CD4-positive, alpha-beta T cell (primary cell): ENCODE results near the gene PLEKHG3. TPM values are rescaled to one million over a fixed set of nuclear protein-coding genes. Genes with fewer than 3 reads are reported as not detected.

Experiments used
- ATAC-seq: fragments of 200-7000 bp; cut with Tn5 transposase; one replicate; pipeline ENCODE4 v1.10.0; 2022; ENCODE audit warnings: mild to moderate bottlenecking; ENCODE audit not compliant: poor library complexity
- CTCF ChIA-PET: fragments of 350-600 bp; sonication (Branson Sonifier 250); formaldehyde crosslinking; loops from one replicate; lab custom pipeline; 2021; ENCODE audit warnings: antibody characterized with exemption, inconsistent platforms; lab: Charles Lee
- POLR2A ChIA-PET: fragments of 350-600 bp; sonication (Branson Sonifier 250); formaldehyde crosslinking; loops from one replicate; lab custom pipeline; 2021; ENCODE audit warnings: antibody characterized with exemption, inconsistent platforms; lab: Charles Lee
- DNase-seq, 14 experiments: peaks; one replicate each; pipeline ENCODE4 v3.0.0-alpha.2; 2013 to 2020; ENCODE audit warnings: mixed read lengths in 2 of 14
- H3K27ac ChIP-seq, 2 donors: one replicate each; pipeline versions ENCODE4 v1.5.1 to v1.7.0; 2013; ENCODE audit warnings: low read length in 2 of 2, low read depth in 1 of 2, mild to moderate bottlenecking in 1 of 2
- H3K27me3 ChIP-seq, 2 experiments: 1 replicate in 1 of 2; 2 replicates in 1 of 2; pipeline versions ENCODE4 v1.6.1 to v1.7.0; 2013; ENCODE audit warnings: low read length in 2 of 2, control low read depth in 1 of 2, mild to moderate bottlenecking in 1 of 2, moderate library complexity in 1 of 2; ENCODE audit not compliant: insufficient read depth in 2 of 2, control insufficient read depth in 1 of 2
- H3K36me3 ChIP-seq: one replicate; pipeline ENCODE4 v1.6.1; 2013; ENCODE audit warnings: low read length, control low read depth; ENCODE audit not compliant: insufficient read depth
- H3K4me1 ChIP-seq: one replicate; pipeline ENCODE4 v1.6.1; 2013; ENCODE audit warnings: low read length, control low read depth; ENCODE audit not compliant: insufficient read depth
- H3K4me3 ChIP-seq: one replicate; pipeline ENCODE4 v1.5.1; 2013; ENCODE audit warnings: mild to moderate bottlenecking, low read length, moderate library complexity
- H3K9me3 ChIP-seq, 2 experiments: 1 replicate in 1 of 2; 2 replicates in 1 of 2; pipeline versions ENCODE4 v1.6.1 to v1.7.0; 2013; ENCODE audit warnings: low read length in 2 of 2, mild to moderate bottlenecking in 2 of 2, control low read depth in 1 of 2, moderate library complexity in 1 of 2; ENCODE audit not compliant: control insufficient read depth in 1 of 2, insufficient read depth in 1 of 2
- H3K27ac Mint-ChIP-seq: one replicate; pipeline ENCODE4 v1.8.0; 2020; ENCODE audit warnings: mixed read lengths
- H3K27me3 Mint-ChIP-seq: one replicate; pipeline ENCODE4 v1.8.0; 2021; ENCODE audit warnings: mixed read lengths
- H3K36me3 Mint-ChIP-seq: one replicate; pipeline ENCODE4 v1.8.0; 2021; ENCODE audit warnings: low read depth, mixed read lengths
- H3K4me1 Mint-ChIP-seq: one replicate; pipeline ENCODE4 v1.8.0; 2021; ENCODE audit warnings: low read depth, mixed read lengths
- H3K4me3 Mint-ChIP-seq: one replicate; pipeline ENCODE4 v1.8.0; 2020; ENCODE audit warnings: mild to moderate bottlenecking, mixed read lengths
- H3K9me3 Mint-ChIP-seq: one replicate; pipeline ENCODE4 v1.8.0; 2020; ENCODE audit warnings: mixed read lengths
- CTCF ChIP-seq: fragments of 200-600 bp; IDR thresholded peaks from one replicate; pipeline ENCODE4 v1.8.0; 2022; ENCODE audit warnings: antibody characterized with exemption, mild to moderate bottlenecking
- intact Hi-C, 2 experiments: fragments of 100-400 bp; cut with DNase I in 1 of 2; cut with micrococcal nuclease in 1 of 2; formaldehyde crosslinking; loops; one replicate each; pipeline versions ENCODE4 v1.15.1 to v1.9.0; 2023 to 2025; cut with DNase I, micrococcal nuclease
- total RNA-seq, 174 experiments: library from RNA in 2 of 174; stranded (reverse) in 2 of 174; gene quantifications; one replicate each; pipeline ENCODE4 v1.2.3 and lab custom pipeline; 2021 to 2026

The PLEKHG3 gene
- total RNA-seq, 2 experiments from 2014 or later: 12.1 to 13.3 TPM

GRCh38 chr14:64778104-64778754 is 74.0 kb downstream of the PLEKHG3 start:
- Mint-ChIP-seq H3K27ac (no peak overlapping the region), H3K4me3 (no peak overlapping the region), H3K36me3 (no peaks in the 10 kb centered on the region), H3K4me1 (no peaks in the 10 kb centered on the region), H3K27me3 (no peaks in the 10 kb centered on the region), H3K9me3 (no peaks in the 10 kb centered on the region)
- Histone ChIP-seq H3K27ac (no peak overlapping the region), H3K9me3 (peaks cover 0 to 6% of the 10 kb centered on the region in 2 experiments), H3K27me3 (no peaks in the 10 kb centered on the region), H3K36me3 (no peaks in the 10 kb centered on the region), H3K4me3 (no peak overlapping the region), H3K4me1 (no peaks in the 10 kb centered on the region)
- no peak for TF ChIP-seq CTCF
- ATAC-seq: no peak
- CTCF ChIA-PET: no interaction called here
- DNase-seq: no peak
- POLR2A ChIA-PET: no interaction called here
- intact Hi-C loops: no loop called here

GRCh38 chr14:64779472-64779871 is 75.2 kb downstream of the PLEKHG3 start:
- TF ChIP-seq CTCF: no peak
- no peaks in the 10 kb centered on the region for H3K27me3 Mint-ChIP-seq
- DNase-seq: no peak
- no peaks in the 10 kb centered on the region for H3K4me1 Mint-ChIP-seq
- Histone ChIP-seq H3K4me3 (no peak overlapping the region), H3K4me1 (no peaks in the 10 kb centered on the region), H3K27me3 (no peaks in the 10 kb centered on the region), H3K9me3 (peaks cover 0 to 6% of the 10 kb centered on the region in 2 experiments), H3K36me3 (no peaks in the 10 kb centered on the region), H3K27ac (no peak overlapping the region)
- ChIA-PET CTCF (no interaction called here), POLR2A (no interaction called here)
- no peaks in the 10 kb centered on the region for H3K36me3 Mint-ChIP-seq
- H3K9me3 Mint-ChIP-seq: no peaks in the 10 kb centered on the region
- H3K4me3 Mint-ChIP-seq: no peak overlapping the region
- intact Hi-C loops: no loop called here
- no peak for ATAC-seq
- H3K27ac Mint-ChIP-seq: no peak overlapping the region

- H3K27me3 Mint-ChIP-seq: no peaks in the 10 kb centered on the region
- CTCF ChIA-PET: no interaction called here
- H3K4me3 Mint-ChIP-seq: no peak overlapping the region
- Histone ChIP-seq H3K36me3 (no peaks in the 10 kb centered on the region), H3K27ac (no peak overlapping the region), H3K4me3 (no peak overlapping the region), H3K27me3 (no peaks in the 10 kb centered on the region), H3K4me1 (no peaks in the 10 kb centered on the region), H3K9me3 (no peaks in the 10 kb centered on the region)
- no peaks in the 10 kb centered on the region for H3K9me3 Mint-ChIP-seq
- intact Hi-C loops: no loop called here
- ATAC-seq (no peak), DNase-seq (no peak)
- no peak overlapping the region for H3K27ac Mint-ChIP-seq
- POLR2A ChIA-PET: no interaction called here
- H3K4me1 Mint-ChIP-seq: no peaks in the 10 kb centered on the region
- H3K36me3 Mint-ChIP-seq: no peaks in the 10 kb centered on the region
- no peak for TF ChIP-seq CTCF
Measured at GRCh38 chr14:64782196-64782595, 78.0 kb downstream of the PLEKHG3 start.
